K562 (cell line): ENCODE results near the gene GPATCH2.

Experiments
- ARID1B ChIP-seq: fragments of 450-650 bp; IDR thresholded peaks from 2 replicates; pipeline ENCODE4 v1.6.1; 2016; ENCODE audit warnings: antibody characterized with exemption, mild to moderate bottlenecking, inconsistent platforms
- CREBBP ChIP-seq: IDR thresholded peaks from one replicate; pipeline ENCODE4 v1.6.1; 2012; ENCODE audit warnings: low read depth, mild to moderate bottlenecking, control low read depth, inconsistent platforms, low read length

DNA sequence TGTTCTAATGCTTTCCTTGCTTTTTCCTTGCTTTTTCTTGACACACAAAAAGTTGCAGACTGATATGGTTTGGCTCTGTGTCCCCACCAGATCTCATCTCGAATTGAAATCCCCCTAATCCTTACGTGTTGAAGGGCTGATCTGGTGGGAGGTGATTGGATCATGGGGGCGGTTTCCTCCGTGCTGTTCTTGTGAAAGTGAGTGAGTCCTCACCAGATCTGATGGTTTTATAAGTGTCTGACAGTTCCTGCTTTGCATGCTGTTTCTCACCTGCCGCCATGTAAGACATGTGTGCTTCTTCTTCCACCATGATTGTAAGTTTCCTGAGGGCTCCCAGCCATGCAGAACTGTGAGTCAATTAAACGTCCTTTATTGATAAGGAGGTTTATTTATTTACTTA lies 11.6 kb upstream of the GPATCH2 start:
- TF ChIP-seq ARID1B (no peak), CREBBP (no peak)
